ENCODE measurements around the gene IPO9. TPM values are rescaled to one million over a fixed set of nuclear protein-coding genes. Genes with fewer than 3 reads are reported as not detected.
"Not testable (repeated sequence)": the region's sequence is repeated elsewhere in the genome, so short reads cannot be mapped to it uniquely, and the experiment has no call there.

Gene IPO9
- total RNA-seq, 1 donor = 29.2 TPM

GRCh38 chr1:201850053-201850397, 21.1 kb downstream of the IPO9 start:
- H3K4me3 ChIP-seq (ENCODE audit: low read depth, low read length) = no peak overlapping the region
- TF ChIP-seq, protein P1, sequence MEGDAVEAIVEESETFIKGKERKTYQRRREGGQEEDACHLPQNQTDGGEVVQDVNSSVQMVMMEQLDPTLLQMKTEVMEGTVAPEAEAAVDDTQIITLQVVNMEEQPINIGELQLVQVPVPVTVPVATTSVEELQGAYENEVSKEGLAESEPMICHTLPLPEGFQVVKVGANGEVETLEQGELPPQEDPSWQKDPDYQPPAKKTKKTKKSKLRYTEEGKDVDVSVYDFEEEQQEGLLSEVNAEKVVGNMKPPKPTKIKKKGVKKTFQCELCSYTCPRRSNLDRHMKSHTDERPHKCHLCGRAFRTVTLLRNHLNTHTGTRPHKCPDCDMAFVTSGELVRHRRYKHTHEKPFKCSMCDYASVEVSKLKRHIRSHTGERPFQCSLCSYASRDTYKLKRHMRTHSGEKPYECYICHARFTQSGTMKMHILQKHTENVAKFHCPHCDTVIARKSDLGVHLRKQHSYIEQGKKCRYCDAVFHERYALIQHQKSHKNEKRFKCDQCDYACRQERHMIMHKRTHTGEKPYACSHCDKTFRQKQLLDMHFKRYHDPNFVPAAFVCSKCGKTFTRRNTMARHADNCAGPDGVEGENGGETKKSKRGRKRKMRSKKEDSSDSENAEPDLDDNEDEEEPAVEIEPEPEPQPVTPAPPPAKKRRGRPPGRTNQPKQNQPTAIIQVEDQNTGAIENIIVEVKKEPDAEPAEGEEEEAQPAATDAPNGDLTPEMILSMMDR (IDR thresholded peaks at IDR 0.05; ENCODE audit: insufficient read depth, low read length) = no peak
- peak; percentile 98 for DNase-seq (ENCODE audit: low read depth)

- TF ChIP-seq, protein P1 (IDR thresholded peaks at IDR 0.05; ENCODE audit: insufficient read depth, low read length) = no peak
- H3K4me3 ChIP-seq (ENCODE audit: low read depth, low read length) = no peak overlapping the region
- DNase-seq (ENCODE audit: low read depth) = no peak
Measured at GRCh38 chr1:201851949-201852348, 23.0 kb downstream of the IPO9 start.

- not testable (repeated sequence) for H3K4me3 ChIP-seq (ENCODE audit: low read depth, low read length); DNase-seq (ENCODE audit: low read depth)
Measured at GRCh38 chr1:201856722-201857121, 27.8 kb downstream of the IPO9 start.

GRCh38 chr1:201859424-201859823, 30.5 kb downstream of the IPO9 start:
- DNase-seq (ENCODE audit: low read depth) = no peak
- TF ChIP-seq, protein P1 (IDR thresholded peaks at IDR 0.05; ENCODE audit: insufficient read depth, low read length) = no peak
- H3K4me3 ChIP-seq (ENCODE audit: low read depth, low read length) = no peak overlapping the region

- TF ChIP-seq, protein P1 (IDR thresholded peaks at IDR 0.05; ENCODE audit: insufficient read depth, low read length) = no peak
- no peak overlapping the region for H3K4me3 ChIP-seq (ENCODE audit: low read depth, low read length)
- no peak for DNase-seq (ENCODE audit: low read depth)
Measured at GRCh38 chr1:201861448-201861847, 32.5 kb downstream of the IPO9 start.

DNA sequence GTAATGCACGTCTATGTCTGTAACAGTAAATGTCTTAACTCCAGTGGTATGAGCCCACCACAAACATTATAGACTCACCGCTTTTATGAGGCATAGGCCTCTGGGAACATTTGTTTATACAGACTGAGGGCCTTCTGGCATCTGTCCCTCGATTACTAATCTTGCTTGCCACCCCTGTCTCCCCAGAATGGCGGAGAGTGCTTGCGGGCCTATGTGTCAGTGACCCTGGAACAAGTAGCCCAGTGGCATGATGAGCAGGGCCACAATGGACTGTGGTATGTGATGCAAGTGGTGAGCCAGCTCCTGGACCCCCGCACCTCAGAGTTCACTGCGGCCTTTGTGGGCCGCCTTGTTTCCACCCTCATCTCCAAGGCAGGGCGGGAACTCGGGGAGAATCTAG, 41.4 kb downstream of the IPO9 start:
- no peak for DNase-seq (ENCODE audit: low read depth)
- TF ChIP-seq, protein P1 (IDR thresholded peaks at IDR 0.05; ENCODE audit: insufficient read depth, low read length) = no peak
- no peak overlapping the region for H3K4me3 ChIP-seq (ENCODE audit: low read depth, low read length)

DNA sequence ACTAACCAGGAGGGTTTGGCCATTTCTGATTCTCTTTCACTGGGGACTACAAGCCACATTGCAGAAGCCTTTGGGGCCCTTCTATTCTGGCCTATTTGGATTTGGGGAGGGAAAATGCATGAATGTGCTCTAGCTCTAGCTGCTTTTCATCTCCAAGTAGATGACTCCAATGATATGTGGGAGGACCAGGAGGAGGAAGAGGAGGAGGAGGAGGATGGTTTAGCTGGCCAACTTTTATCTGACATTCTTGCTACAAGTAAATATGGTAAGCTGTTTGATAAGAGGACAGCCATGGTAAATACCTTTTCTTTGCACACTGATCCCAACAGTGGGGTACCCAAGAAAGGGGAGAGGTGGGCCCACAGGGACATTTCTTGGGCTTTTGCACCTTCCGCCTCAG, 45.7 kb downstream of the IPO9 start:
- TF ChIP-seq, protein P1 (IDR thresholded peaks at IDR 0.05; ENCODE audit: insufficient read depth, low read length) = no peak
- H3K4me3 ChIP-seq (ENCODE audit: low read depth, low read length) = no peak overlapping the region
- no peak for DNase-seq (ENCODE audit: low read depth)
